Hepatocyte (in vitro differentiated cells): ENCODE results near the gene URB2. TPM values are rescaled to one million over a fixed set of nuclear protein-coding genes. Genes with fewer than 3 reads are reported as not detected.
"Not testable (repeated sequence)": the region's sequence is repeated elsewhere in the genome, so short reads cannot be mapped to it uniquely, and the experiment has no call there.

ENCODE experiments used
- DNase-seq: peaks from one replicate; pipeline ENCODE4 v3.0.0-alpha.2; 2016; ENCODE audit warnings: low spot score
- H2AFZ ChIP-seq: fragments of 200-600 bp; sonication (generic); 2 replicates; pipeline ENCODE4 v1.6.0; 2016; ENCODE audit warnings: antibody characterized with exemption, mild to moderate bottlenecking
- H3K27ac ChIP-seq: fragments of 200-600 bp; sonication (generic); 2 replicates; pipeline ENCODE4 v1.5.1; 2016; ENCODE audit warnings: mild to moderate bottlenecking
- H3K27me3 ChIP-seq: fragments of 200-600 bp; sonication (generic); 2 replicates; pipeline ENCODE4 v1.6.1; 2016
- H3K36me3 ChIP-seq: fragments of 200-600 bp; sonication (generic); replicated peaks from 2 replicates; pipeline ENCODE4 v1.5.1; 2016; ENCODE audit warnings: low read depth; ENCODE audit not compliant: insufficient read depth
- H3K4me1 ChIP-seq: fragments of 200-600 bp; sonication (generic); 2 replicates; pipeline ENCODE4 v1.5.1; 2016; ENCODE audit warnings: mild to moderate bottlenecking, moderate library complexity; ENCODE audit not compliant: insufficient read depth
- H3K4me2 ChIP-seq: fragments of 200-600 bp; sonication (generic); 2 replicates; pipeline ENCODE4 v1.6.0; 2016
- H3K4me3 ChIP-seq: fragments of 200-600 bp; sonication (generic); 2 replicates; pipeline ENCODE4 v1.5.1; 2016; ENCODE audit warnings: mild to moderate bottlenecking
- H3K79me2 ChIP-seq: fragments of 200-600 bp; sonication (generic); 2 replicates; pipeline ENCODE4 v1.6.0; 2017; ENCODE audit warnings: mild to moderate bottlenecking
- H3K9me2 ChIP-seq: fragments of 200-600 bp; sonication (generic); replicated peaks from 2 replicates; pipeline ENCODE4 v1.6.0; 2017; ENCODE audit warnings: mild to moderate bottlenecking; ENCODE audit not compliant: insufficient read depth
- H3K9me3 ChIP-seq: fragments of 200-600 bp; sonication (generic); 2 replicates; pipeline ENCODE4 v1.5.1; 2016; ENCODE audit warnings: low read depth, mild to moderate bottlenecking
- H4K20me1 ChIP-seq: fragments of 200-600 bp; sonication (generic); 2 replicates; pipeline ENCODE4 v1.6.0; 2016; ENCODE audit warnings: mild to moderate bottlenecking; ENCODE audit not compliant: insufficient read depth, poor library complexity, severe bottlenecking
- CTCF ChIP-seq: fragments of 200-600 bp; sonication (generic); IDR thresholded peaks from 2 replicates; pipeline ENCODE4 v1.5.1; 2016; ENCODE audit warnings: antibody characterized with exemption, mild to moderate bottlenecking; ENCODE audit not compliant: poor library complexity
- EZH2 ChIP-seq: fragments of 200-600 bp; sonication (generic); IDR thresholded peaks from 2 replicates; pipeline ENCODE4 v1.6.1; 2016; ENCODE audit warnings: antibody characterized with exemption, mild to moderate bottlenecking, borderline replicate concordance
- EZH2phosphoT487 ChIP-seq: fragments of 200-600 bp; sonication (generic); IDR thresholded peaks from one replicate; pipeline ENCODE4 v1.6.1; 2018; ENCODE audit warnings: antibody characterized with exemption, mild to moderate bottlenecking, low read depth, moderate library complexity; ENCODE audit not compliant: unreplicated experiment, severe bottlenecking
- WGBS: methylation state at CpG from one replicate; pipeline ENCODE4 v1.1.6; 2016; ENCODE audit warnings: low lambda C conversion rate; ENCODE audit errors: missing lambda C conversion rate; 5-methylcytosine and 5-hydroxymethylcytosine counted together
- polyA plus RNA-seq: library from polyadenylated mRNA; unstranded; fragments of >200 nt; fragmentation: Nextera tagmentation; extraction: Ambion mirVana; gene quantifications from 2 replicates; pipeline ENCODE4 v1.2.1, GENCODE V29; 2016
- total RNA-seq: library from RNA; depleted of rRNA; stranded (reverse); fragments of >200 nt; gene quantifications from 2 replicates; pipeline ENCODE4 v1.2.3, GENCODE V29; 2014

URB2 gene
- total and polyA plus RNA-seq, 2 experiments from 2014 or later = 4.6 to 12.4 TPM

- Histone ChIP-seq H3K27ac (no peak overlapping the region), H3K4me3 (no peak overlapping the region), H3K79me2 (no peaks in the 10 kb centered on the region), H3K9me3 (no peaks in the 10 kb centered on the region), H3K4me1 (no peaks in the 10 kb centered on the region), H3K4me2 (no peak overlapping the region), H3K9me2 (no peaks in the 10 kb centered on the region), H3K36me3 (no peaks in the 10 kb centered on the region), H2AFZ (no peak overlapping the region), H4K20me1 (no peaks in the 10 kb centered on the region), H3K27me3 (no peaks in the 10 kb centered on the region)
- no peak for DNase-seq
- 76% methylated on average over 5 of the region's 5 CpGs for WGBS
- TF ChIP-seq EZH2phosphoT487 = no peak
- no peak for TF ChIP-seq CTCF
- no peak for TF ChIP-seq EZH2
These were observed 70.3 kb downstream of the URB2 start for GRCh38 chr1:229696385-229696784.

- TF ChIP-seq EZH2 (no peak), EZH2phosphoT487 (no peak), CTCF (no peak)
- Histone ChIP-seq H3K27ac (no peak overlapping the region), H3K9me3 (no peaks in the 10 kb centered on the region), H4K20me1 (no peaks in the 10 kb centered on the region), H2AFZ (no peak overlapping the region), H3K4me2 (no peak overlapping the region), H3K79me2 (no peaks in the 10 kb centered on the region), H3K9me2 (no peaks in the 10 kb centered on the region), H3K27me3 (no peaks in the 10 kb centered on the region), H3K4me1 (no peaks in the 10 kb centered on the region), H3K4me3 (no peak overlapping the region), H3K36me3 (no peaks in the 10 kb centered on the region)
- 86% methylated on average over 7 of the region's 7 CpGs for WGBS
- no peak for DNase-seq
These were observed 73.7 kb downstream of the URB2 start for GRCh38 chr1:229699613-229700267.

- Histone ChIP-seq H3K4me1 (no peaks in the 10 kb centered on the region), H3K9me2 (no peaks in the 10 kb centered on the region), H4K20me1 (no peaks in the 10 kb centered on the region), H3K4me3 (no peak overlapping the region), H3K27me3 (no peaks in the 10 kb centered on the region), H3K36me3 (no peaks in the 10 kb centered on the region), H3K79me2 (no peaks in the 10 kb centered on the region), H2AFZ (no peak overlapping the region), H3K27ac (no peak overlapping the region), H3K4me2 (no peak overlapping the region), H3K9me3 (no peaks in the 10 kb centered on the region)
- no peak for TF ChIP-seq CTCF
- TF ChIP-seq EZH2phosphoT487 = no peak
- TF ChIP-seq EZH2 = no peak
- WGBS = 76% methylated on average over 2 of the region's 2 CpGs
- DNase-seq = no peak
These were observed 78.1 kb downstream of the URB2 start for GRCh38 chr1:229704157-229704556.

GRCh38 chr1:229705152-229705551, 79.1 kb downstream of the URB2 start:
- 90% methylated on average over 2 of the region's 2 CpGs for WGBS

GRCh38 chr1:229707127-229707526, 81.1 kb downstream of the URB2 start:
- not testable (repeated sequence) for H3K79me2 ChIP-seq, H3K27me3 ChIP-seq, H2AFZ ChIP-seq, H3K36me3 ChIP-seq, H3K9me3 ChIP-seq, H4K20me1 ChIP-seq, H3K4me2 ChIP-seq, H3K4me1 ChIP-seq, DNase-seq, H3K9me2 ChIP-seq, H3K27ac ChIP-seq, H3K4me3 ChIP-seq
- WGBS = 80% methylated on average over 6 of the region's 6 CpGs

More at GRCh38 chr1:229705152-229705551, 79.1 kb downstream of the URB2 start:
- not testable (repeated sequence) for H2AFZ ChIP-seq, DNase-seq, H3K4me1 ChIP-seq, H4K20me1 ChIP-seq, H3K4me2 ChIP-seq, H3K27ac ChIP-seq, H3K79me2 ChIP-seq, H3K36me3 ChIP-seq, H3K9me2 ChIP-seq, H3K27me3 ChIP-seq, H3K9me3 ChIP-seq, H3K4me3 ChIP-seq
